ENCODE data around the gene RAD50. TPM values are rescaled to one million over a fixed set of nuclear protein-coding genes. Genes with fewer than 3 reads are reported as not detected.
A peak's percentile ranks its signal among the peaks of the same experiment; 100 is the strongest.

RAD50 gene
- total RNA-seq, 4 donors from 2014 or later = 34.1 to 40.1 (median 37.5) TPM

GRCh38 chr5:132526290-132526973 lies 30.3 kb upstream of the RAD50 start:
- 24 to 38% methylated on average over 9 to 11 of the region's 11 CpGs for WGBS, 2 donors
- peak; percentile 21 to 37 for DNase-seq
- Histone ChIP-seq H3K4me3 (replicated peaks in 1 of 3) (no peak overlapping the region), H3K27me3 (no peaks in the 10 kb centered on the region), H3K27ac (no peak overlapping the region), H3K36me3 (no peaks in the 10 kb centered on the region), H3K9me3 (no peaks in the 10 kb centered on the region), H3K4me1 (no peaks in the 10 kb centered on the region)
- TF ChIP-seq POLR2A (IDR thresholded peaks at IDR 0.05) (no peak), CTCF (IDR thresholded peaks at IDR 0.05) (peak; percentile 67 to 86 (median 78))
- intact Hi-C loops (cut with DNase I) = no loop called here

- H3K4me1 ChIP-seq = no peaks in the 10 kb centered on the region
- DNase-seq = no peak
- no peak overlapping the region for H3K27ac ChIP-seq
- H3K9me3 ChIP-seq = no peaks in the 10 kb centered on the region
- H3K27me3 ChIP-seq = no peaks in the 10 kb centered on the region
- no peak for TF ChIP-seq POLR2A (IDR thresholded peaks at IDR 0.05)
- TF ChIP-seq CTCF (IDR thresholded peaks at IDR 0.05) = peak in 1 of 6 experiments; percentile 9
- WGBS, 2 donors = 66% methylated on average over 8 of the region's 8 CpGs
- H3K36me3 ChIP-seq = no peaks in the 10 kb centered on the region
- intact Hi-C loops (cut with DNase I) = no loop called here
- no peak overlapping the region for H3K4me3 ChIP-seq (replicated peaks in 1 of 3)
These were observed 29.7 kb upstream of the RAD50 start for GRCh38 chr5:132526974-132527564.

- Histone ChIP-seq H3K9me3 (no peaks in the 10 kb centered on the region), H3K4me3 (replicated peaks in 1 of 3) (no peak overlapping the region), H3K27me3 (no peaks in the 10 kb centered on the region), H3K27ac (no peak overlapping the region), H3K4me1 (no peaks in the 10 kb centered on the region), H3K36me3 (no peaks in the 10 kb centered on the region)
- intact Hi-C loops (cut with DNase I) = no loop called here
- no peak for TF ChIP-seq POLR2A (IDR thresholded peaks at IDR 0.05)
- no peak for TF ChIP-seq CTCF (IDR thresholded peaks at IDR 0.05)
- WGBS, 2 donors = 91 to 93% methylated on average over 2 of the region's 2 CpGs
- no peak for DNase-seq
These were observed 28.8 kb upstream of the RAD50 start for GRCh38 chr5:132528021-132528420.

GRCh38 chr5:132528866-132529634 lies 27.7 kb upstream of the RAD50 start:
- Histone ChIP-seq H3K27ac (no peak overlapping the region), H3K9me3 (no peaks in the 10 kb centered on the region), H3K27me3 (no peaks in the 10 kb centered on the region), H3K4me1 (no peaks in the 10 kb centered on the region), H3K36me3 (no peaks in the 10 kb centered on the region), H3K4me3 (replicated peaks in 1 of 3) (no peak overlapping the region)
- WGBS, 2 donors = 89 to 90% methylated on average over 6 of the region's 6 CpGs
- intact Hi-C loops (cut with DNase I) = no loop called here
- DNase-seq = no peak
- no peak for TF ChIP-seq CTCF (IDR thresholded peaks at IDR 0.05)
- no peak for TF ChIP-seq POLR2A (IDR thresholded peaks at IDR 0.05)

- no peaks in the 10 kb centered on the region for H3K4me1 ChIP-seq
- no peaks in the 10 kb centered on the region for H3K36me3 ChIP-seq
- no peak overlapping the region for H3K27ac ChIP-seq
- H3K4me3 ChIP-seq (replicated peaks in 1 of 3) = no peak overlapping the region
- WGBS, 2 donors = 87% methylated on average over 4 of the region's 4 CpGs
- DNase-seq = no peak
- intact Hi-C loops (cut with DNase I) = loop anchor here (10.0 kb wide), 1 partner anchor 294 kb away; no protein-coding TSS in a partner anchor
- TF ChIP-seq POLR2A (IDR thresholded peaks at IDR 0.05) (no peak), CTCF (IDR thresholded peaks at IDR 0.05) (no peak)
- H3K9me3 ChIP-seq = no peaks in the 10 kb centered on the region
- H3K27me3 ChIP-seq = no peaks in the 10 kb centered on the region
These were observed 25.8 kb upstream of the RAD50 start for GRCh38 chr5:132530946-132531345.
